Measurements from ENCODE around the gene AGBL1.
"Not testable (repeated sequence)": the region's sequence is repeated elsewhere in the genome, so short reads cannot be mapped to it uniquely, and the experiment has no call there.

The AGBL1 gene

DNA sequence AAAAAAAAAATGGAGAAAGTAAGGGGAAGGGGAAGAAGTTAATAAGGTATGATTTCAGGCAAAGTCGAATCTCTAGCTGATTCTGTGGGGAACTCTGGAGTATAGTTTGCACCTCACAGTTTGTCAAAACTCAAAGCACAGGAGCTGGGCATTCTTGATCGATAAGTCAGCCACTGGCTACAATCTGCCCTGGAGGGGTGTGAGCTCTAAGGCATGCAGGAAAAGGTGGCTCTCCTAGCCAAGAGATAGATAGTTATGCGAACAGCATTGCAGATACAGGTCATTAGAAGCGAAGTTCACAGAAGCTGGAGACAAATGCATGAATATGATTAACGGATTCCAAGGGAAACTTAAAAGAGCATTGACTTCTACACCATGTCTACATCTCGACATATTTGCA, 952.6 kb downstream of the AGBL1 start:
- no peak for FAIRE-seq

DNA sequence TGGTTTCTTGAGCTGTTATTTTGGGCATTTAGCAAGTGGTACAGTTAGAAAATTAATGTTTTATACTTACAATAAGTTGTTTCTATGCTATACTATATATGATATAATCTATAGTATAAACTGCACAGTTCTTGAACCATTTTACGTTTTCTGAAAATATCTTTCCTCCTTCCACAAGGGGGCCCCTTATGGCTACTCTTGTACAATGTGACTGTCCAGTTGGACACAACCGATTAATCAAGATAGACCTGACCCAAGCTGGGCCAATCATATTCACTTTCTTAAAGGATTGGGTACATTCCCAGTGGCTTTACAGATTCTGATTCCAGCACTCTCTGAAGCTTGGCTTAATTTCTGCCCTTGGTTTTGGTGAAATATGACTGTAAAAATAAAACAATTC, 953.4 kb downstream of the AGBL1 start:
- no peak for FAIRE-seq

DNA sequence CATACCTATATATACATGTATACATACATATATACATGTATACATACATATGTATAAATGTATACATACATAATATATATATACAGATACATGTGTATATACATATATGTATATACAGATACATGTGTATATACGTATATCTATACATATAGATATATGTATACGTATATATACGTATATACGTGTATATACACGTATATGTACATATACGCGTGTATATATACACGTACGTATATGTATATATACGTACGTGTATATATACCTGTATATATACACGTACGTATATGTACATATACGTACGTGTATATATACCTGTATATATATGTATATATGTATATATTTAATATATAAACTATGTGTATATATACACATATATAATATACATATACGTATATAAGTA, 955.2 kb downstream of the AGBL1 start:
- peak; percentile 56 for FAIRE-seq

DNA sequence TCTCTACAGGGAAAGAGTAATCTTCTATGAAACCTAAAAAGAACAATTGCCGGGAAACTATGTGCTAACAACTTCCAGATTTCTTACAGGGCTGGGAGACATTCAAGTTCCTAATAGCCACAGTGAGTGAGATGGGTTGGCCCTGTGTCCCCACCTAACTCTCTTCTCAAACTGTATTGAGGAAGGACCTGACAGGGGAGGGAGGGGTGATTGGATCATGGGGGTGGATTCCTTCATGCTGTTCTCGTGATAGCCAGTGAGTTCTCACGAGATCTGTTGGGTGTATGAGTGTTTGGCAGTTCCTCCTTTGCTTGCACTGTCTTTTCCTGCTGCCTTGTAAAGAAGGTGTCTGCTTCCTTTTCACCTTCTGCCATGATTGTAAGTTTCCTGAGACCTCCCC, 958.7 kb downstream of the AGBL1 start:
- FAIRE-seq = no peak

DNA sequence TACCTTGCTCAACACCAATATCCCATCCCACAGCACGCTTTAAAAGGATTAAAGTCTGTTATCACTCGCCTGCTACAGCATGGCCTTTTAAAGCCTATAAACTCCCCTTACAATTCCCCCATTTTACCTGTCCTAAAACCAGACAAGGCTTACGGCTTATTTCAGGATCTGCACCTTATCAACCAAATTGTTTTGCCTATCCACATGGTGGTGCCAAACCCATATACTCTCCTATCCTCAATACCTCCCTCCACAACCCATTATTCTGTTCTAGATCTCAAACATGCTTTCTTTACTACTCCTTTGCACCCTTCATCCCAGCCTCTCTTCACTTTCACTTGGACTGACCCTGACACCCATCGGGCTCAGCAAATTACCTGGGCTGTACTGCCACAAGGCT, 962.9 kb downstream of the AGBL1 start:
- FAIRE-seq = not testable (repeated sequence)

DNA sequence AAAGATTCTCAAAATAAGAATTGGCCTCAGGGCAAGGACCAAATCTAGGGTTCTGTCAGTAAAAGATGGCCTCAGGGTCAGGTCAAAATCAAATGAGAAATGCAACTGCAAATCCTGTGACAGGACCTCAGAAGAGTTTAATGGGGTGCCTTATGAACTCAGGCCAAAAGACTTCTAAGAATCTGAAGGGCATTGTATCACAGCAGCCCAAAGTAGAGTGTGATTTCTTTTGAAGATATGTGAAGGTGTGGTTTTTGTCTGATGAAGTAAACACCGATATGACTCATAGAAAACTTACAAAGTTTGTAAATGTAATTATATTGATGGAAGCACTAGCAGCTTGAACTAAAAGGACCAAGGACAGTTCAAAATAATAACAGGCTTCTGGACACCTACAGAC, 966.1 kb downstream of the AGBL1 start:
- no peak for FAIRE-seq

DNA sequence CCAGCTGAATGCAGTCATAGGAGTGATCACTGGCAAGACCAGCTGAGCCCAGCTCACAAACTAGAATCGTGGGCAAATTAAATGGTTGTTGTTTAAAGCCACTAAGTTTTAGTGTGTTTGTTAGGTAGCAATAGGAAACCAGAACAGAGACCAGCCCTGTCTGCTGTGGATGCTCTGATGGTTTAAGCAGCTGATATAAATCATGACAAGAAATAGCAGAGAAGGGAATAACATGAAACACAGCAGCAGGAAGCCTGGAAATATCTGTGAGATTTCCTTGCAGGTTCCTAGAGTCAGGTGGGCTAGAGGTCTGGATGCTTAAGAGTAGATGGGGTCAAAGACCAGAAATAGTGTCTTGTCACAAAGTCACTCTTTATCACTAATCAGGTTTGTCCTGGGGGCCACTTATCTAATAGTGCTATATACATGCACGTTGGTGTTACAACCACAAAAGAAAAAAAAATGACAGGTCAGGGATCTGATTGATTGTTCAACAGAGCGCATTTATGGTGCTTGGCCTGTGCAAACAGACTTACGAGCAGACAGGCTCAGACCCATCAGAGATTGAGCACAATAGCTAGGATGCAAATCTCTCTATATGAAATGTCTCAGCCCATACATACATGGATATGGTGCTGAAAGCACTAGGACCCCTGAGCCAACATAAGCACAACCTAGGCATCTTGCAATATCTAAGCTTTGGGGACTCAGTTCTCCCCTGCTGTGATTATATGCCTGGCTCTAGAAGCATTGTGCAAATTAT, 967.7 kb downstream of the AGBL1 start:
- FAIRE-seq = no peak

Data from A204.1 (cell line).